Type B pancreatic cell (in vitro differentiated cells): ENCODE data around the gene SMYD3. TPM values are rescaled to one million over a fixed set of nuclear protein-coding genes. Genes with fewer than 3 reads are reported as not detected.
"Not testable (repeated sequence)": the region's sequence is repeated elsewhere in the genome, so short reads cannot be mapped to it uniquely, and the experiment has no call there.

ENCODE experiments used
- DNase-seq: peaks from one replicate; pipeline ENCODE4 v3.0.0; 2021; ENCODE audit warnings: mixed read lengths; ENCODE audit not compliant: unreplicated experiment; ENCODE audit errors: extremely low spot score
- H3K27ac Mint-ChIP-seq: 2 replicates; pipeline ENCODE4 v1.8.0; 2021; ENCODE audit warnings: mild to moderate bottlenecking, mixed read lengths
- H3K27me3 Mint-ChIP-seq: 2 replicates; pipeline ENCODE4 v1.8.0; 2021; ENCODE audit warnings: mixed read lengths
- H3K36me3 Mint-ChIP-seq: 2 replicates; pipeline ENCODE4 v1.8.0; 2021; ENCODE audit warnings: mixed read lengths
- H3K4me1 Mint-ChIP-seq: one replicate; pipeline ENCODE4 v1.8.0; 2021; ENCODE audit warnings: mixed read lengths; ENCODE audit not compliant: unreplicated experiment
- H3K4me3 Mint-ChIP-seq: 2 replicates; pipeline ENCODE4 v1.8.0; 2021; ENCODE audit warnings: mild to moderate bottlenecking, mixed read lengths
- H3K9me3 Mint-ChIP-seq: 2 replicates; pipeline ENCODE4 v1.8.0; 2021; ENCODE audit warnings: mixed read lengths
- CTCF ChIP-seq: fragments of 200-600 bp; sonication (generic); conservative IDR thresholded peaks from 2 replicates; pipeline ENCODE4 v1.5.0; 2021; ENCODE audit warnings: antibody characterized with exemption, mild to moderate bottlenecking
- total RNA-seq: library from RNA; stranded (reverse); gene quantifications from 2 replicates; pipeline ENCODE4 v1.2.1, GENCODE V29; 2021; ENCODE audit warnings: low replicate concordance

The SMYD3 gene
- total RNA-seq, 1 donor from 2014 or later = 19.4 TPM

- no peak overlapping the region for H3K4me3 Mint-ChIP-seq
- no peak for DNase-seq
- no peaks in the 10 kb centered on the region for H3K36me3 Mint-ChIP-seq
- no peak for TF ChIP-seq CTCF
- H3K27me3 Mint-ChIP-seq = no peaks in the 10 kb centered on the region
- H3K4me1 Mint-ChIP-seq = no peaks in the 10 kb centered on the region
- H3K27ac Mint-ChIP-seq = no peak overlapping the region
- H3K9me3 Mint-ChIP-seq = peaks cover 3% of the 10 kb centered on the region
Measured at GRCh38 chr1:246364415-246364941, 142.6 kb downstream of the SMYD3 start.

GRCh38 chr1:246357014-246357598, 150.0 kb downstream of the SMYD3 start:
- peaks cover 12% of the 10 kb centered on the region for H3K9me3 Mint-ChIP-seq
- not testable (repeated sequence) for H3K27me3 Mint-ChIP-seq, H3K27ac Mint-ChIP-seq, H3K4me3 Mint-ChIP-seq, H3K36me3 Mint-ChIP-seq, DNase-seq
- peaks cover 10% of the 10 kb centered on the region for H3K4me1 Mint-ChIP-seq

GRCh38 chr1:246355411-246356230, 151.5 kb downstream of the SMYD3 start:
- H3K27me3 Mint-ChIP-seq = no peaks in the 10 kb centered on the region
- TF ChIP-seq CTCF = no peak
- peaks cover 4% of the 10 kb centered on the region for H3K36me3 Mint-ChIP-seq
- peaks cover 12% of the 10 kb centered on the region for H3K9me3 Mint-ChIP-seq
- H3K4me1 Mint-ChIP-seq = peaks cover 10% of the 10 kb centered on the region
- no peak for DNase-seq
- no peak overlapping the region for H3K27ac Mint-ChIP-seq
- H3K4me3 Mint-ChIP-seq = no peak overlapping the region

- Mint-ChIP-seq H3K4me1 (peaks cover 10% of the 10 kb centered on the region), H3K27me3 (no peaks in the 10 kb centered on the region), H3K36me3 (peaks cover 4% of the 10 kb centered on the region), H3K27ac (no peak overlapping the region), H3K9me3 (no peaks in the 10 kb centered on the region), H3K4me3 (no peak overlapping the region)
- no peak for TF ChIP-seq CTCF
- no peak for DNase-seq
Measured at GRCh38 chr1:246351721-246352120, 155.4 kb downstream of the SMYD3 start.

- DNase-seq = no peak
- Mint-ChIP-seq H3K27ac (no peak overlapping the region), H3K4me3 (no peak overlapping the region), H3K27me3 (no peaks in the 10 kb centered on the region), H3K4me1 (peaks cover 4% of the 10 kb centered on the region), H3K9me3 (no peaks in the 10 kb centered on the region), H3K36me3 (peaks cover 4% of the 10 kb centered on the region)
- TF ChIP-seq CTCF = no peak
Measured at GRCh38 chr1:246350745-246351144, 156.3 kb downstream of the SMYD3 start.

GRCh38 chr1:246343937-246344336, 163.1 kb downstream of the SMYD3 start:
- H3K9me3 Mint-ChIP-seq = no peaks in the 10 kb centered on the region
- H3K27me3 Mint-ChIP-seq = no peaks in the 10 kb centered on the region
- TF ChIP-seq CTCF = no peak
- H3K4me1 Mint-ChIP-seq = no peaks in the 10 kb centered on the region
- no peak for DNase-seq
- no peaks in the 10 kb centered on the region for H3K36me3 Mint-ChIP-seq
- no peak overlapping the region for H3K27ac Mint-ChIP-seq
- H3K4me3 Mint-ChIP-seq = no peak overlapping the region
